GM12865 (cell line): Measurements from ENCODE around the gene C1orf115.
"Not testable (repeated sequence)": the region's sequence is repeated elsewhere in the genome, so short reads cannot be mapped to it uniquely, and the experiment has no call there.

Experiments
- DNase-seq: peaks from one replicate; pipeline ENCODE4 v3.0.0; 2010; ENCODE audit warnings: low read depth
- H3K4me3 ChIP-seq: 2 replicates; pipeline ENCODE4 v1.5.1; 2011; ENCODE audit warnings: mild to moderate bottlenecking, low read depth, low read length, control low read depth
- TF ChIP-seq, protein P1 (sequence below): IDR thresholded peaks from 2 replicates; pipeline ENCODE4 v1.5.1; 2011; ENCODE audit warnings: low read length, control low read depth, low read depth, inconsistent platforms; ENCODE audit not compliant: insufficient read depth; ENCODE audit errors: missing control alignments

The C1orf115 gene

GRCh38 chr1:220706480-220706879 lies 16.3 kb downstream of the C1orf115 start:
- no peak overlapping the region for H3K4me3 ChIP-seq
- TF ChIP-seq, protein P1, sequence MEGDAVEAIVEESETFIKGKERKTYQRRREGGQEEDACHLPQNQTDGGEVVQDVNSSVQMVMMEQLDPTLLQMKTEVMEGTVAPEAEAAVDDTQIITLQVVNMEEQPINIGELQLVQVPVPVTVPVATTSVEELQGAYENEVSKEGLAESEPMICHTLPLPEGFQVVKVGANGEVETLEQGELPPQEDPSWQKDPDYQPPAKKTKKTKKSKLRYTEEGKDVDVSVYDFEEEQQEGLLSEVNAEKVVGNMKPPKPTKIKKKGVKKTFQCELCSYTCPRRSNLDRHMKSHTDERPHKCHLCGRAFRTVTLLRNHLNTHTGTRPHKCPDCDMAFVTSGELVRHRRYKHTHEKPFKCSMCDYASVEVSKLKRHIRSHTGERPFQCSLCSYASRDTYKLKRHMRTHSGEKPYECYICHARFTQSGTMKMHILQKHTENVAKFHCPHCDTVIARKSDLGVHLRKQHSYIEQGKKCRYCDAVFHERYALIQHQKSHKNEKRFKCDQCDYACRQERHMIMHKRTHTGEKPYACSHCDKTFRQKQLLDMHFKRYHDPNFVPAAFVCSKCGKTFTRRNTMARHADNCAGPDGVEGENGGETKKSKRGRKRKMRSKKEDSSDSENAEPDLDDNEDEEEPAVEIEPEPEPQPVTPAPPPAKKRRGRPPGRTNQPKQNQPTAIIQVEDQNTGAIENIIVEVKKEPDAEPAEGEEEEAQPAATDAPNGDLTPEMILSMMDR: no peak
- no peak for DNase-seq

GRCh38 chr1:220707160-220707559 lies 17.0 kb downstream of the C1orf115 start:
- TF ChIP-seq, protein P1: no peak
- no peak for DNase-seq
- no peak overlapping the region for H3K4me3 ChIP-seq

- no peak for DNase-seq
- TF ChIP-seq, protein P1: no peak
- H3K4me3 ChIP-seq: no peak overlapping the region
Observed at GRCh38 chr1:220708244-220708643, 18.1 kb downstream of the C1orf115 start.

GRCh38 chr1:220708936-220709801 lies 19.0 kb downstream of the C1orf115 start:
- DNase-seq: no peak
- H3K4me3 ChIP-seq: no peak overlapping the region
- TF ChIP-seq, protein P1: no peak

GRCh38 chr1:220710333-220710732 lies 20.2 kb downstream of the C1orf115 start:
- TF ChIP-seq, protein P1: no peak

GRCh38 chr1:220711056-220711809 lies 21.1 kb downstream of the C1orf115 start:
- no peak overlapping the region for H3K4me3 ChIP-seq
- TF ChIP-seq, protein P1: no peak
- DNase-seq: peak; percentile 39

More at GRCh38 chr1:220710333-220710732, 20.2 kb downstream of the C1orf115 start:
- no peak overlapping the region for H3K4me3 ChIP-seq
- no peak for DNase-seq

DNA sequence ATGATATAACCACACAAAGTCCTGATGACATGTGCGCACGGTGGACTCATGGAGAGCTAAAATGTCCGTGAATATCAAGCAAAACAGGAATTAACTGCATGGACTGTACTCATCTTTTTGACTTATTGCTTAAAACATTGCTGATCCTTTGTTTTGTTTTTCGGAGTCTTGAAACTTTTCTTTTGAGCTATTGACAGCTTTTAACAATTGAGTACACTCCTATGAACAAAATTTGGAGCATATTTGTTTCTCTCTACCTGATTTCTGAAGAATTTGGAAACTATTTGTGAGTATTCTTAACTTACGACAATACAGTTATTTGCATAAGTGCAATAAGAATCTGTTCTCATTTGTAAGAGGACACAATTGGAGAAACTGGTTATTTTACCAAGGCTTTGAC lies 25.8 kb downstream of the C1orf115 start:
- not testable (repeated sequence) for DNase-seq

More for the DNA sequence above, 25.8 kb downstream of the C1orf115 start:
- not testable (repeated sequence) for H3K4me3 ChIP-seq
